ENCODE measurements around the gene PTPRN2.

Gene PTPRN2

DNA sequence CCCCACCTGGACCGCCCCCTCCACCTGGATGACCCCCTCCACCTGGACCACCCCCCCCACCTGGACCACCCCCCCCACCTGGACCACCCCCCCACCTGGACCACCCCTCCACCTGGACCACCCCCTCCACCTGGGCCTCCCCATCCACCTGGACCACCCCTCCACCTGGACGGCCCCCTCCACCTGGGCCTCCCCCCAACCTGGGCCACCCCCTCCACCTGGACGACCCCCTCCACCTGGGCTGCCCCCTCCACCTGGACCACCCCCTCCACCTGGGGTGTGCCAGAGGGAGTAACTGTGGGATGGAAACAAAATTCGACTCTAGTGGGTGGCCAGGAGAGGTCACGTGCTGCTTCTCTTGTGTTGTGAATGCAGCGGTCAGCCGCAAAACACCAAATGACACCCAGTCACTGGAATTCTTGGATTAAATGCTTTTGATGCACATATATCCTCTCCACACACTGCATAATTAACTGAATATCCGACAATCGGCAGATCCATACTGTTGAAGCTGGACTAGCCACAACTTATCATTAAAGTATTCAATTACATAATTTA, 316.7 kb downstream of the PTPRN2 start:
- no peak for DNase-seq

DNA sequence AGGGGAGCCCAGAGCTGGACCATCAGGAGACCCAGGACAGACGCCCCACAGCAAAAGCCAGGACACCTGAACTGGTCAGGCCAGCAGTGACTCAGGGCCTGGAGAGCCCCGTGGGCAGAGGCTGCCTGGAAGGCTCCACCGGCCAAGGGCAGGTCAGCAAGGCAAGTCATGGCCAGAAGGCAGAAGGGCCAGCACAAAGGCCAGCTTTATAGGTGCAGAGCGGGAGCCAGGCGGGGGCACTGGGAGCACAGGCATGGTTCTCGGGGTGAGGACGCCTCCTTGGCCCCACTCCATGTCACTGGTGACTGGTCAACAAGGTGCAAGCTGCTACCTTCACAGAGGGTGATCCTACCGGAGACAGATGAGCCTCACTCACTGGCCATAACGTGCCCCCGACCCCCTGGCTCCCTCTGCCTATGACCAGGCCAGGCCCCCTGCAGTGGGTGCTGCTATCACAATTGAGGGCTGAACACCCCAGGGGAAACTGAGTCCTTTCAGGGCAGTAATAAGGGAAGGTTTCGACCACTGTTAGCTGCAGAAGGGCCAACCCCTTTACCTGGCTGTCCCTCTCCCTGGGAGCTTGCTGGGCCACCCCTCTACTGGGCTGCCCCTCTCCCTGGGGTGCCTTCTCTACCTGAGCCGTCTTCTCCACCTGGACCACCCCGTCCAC, 317.4 kb downstream of the PTPRN2 start:
- no peak for DNase-seq

DNA sequence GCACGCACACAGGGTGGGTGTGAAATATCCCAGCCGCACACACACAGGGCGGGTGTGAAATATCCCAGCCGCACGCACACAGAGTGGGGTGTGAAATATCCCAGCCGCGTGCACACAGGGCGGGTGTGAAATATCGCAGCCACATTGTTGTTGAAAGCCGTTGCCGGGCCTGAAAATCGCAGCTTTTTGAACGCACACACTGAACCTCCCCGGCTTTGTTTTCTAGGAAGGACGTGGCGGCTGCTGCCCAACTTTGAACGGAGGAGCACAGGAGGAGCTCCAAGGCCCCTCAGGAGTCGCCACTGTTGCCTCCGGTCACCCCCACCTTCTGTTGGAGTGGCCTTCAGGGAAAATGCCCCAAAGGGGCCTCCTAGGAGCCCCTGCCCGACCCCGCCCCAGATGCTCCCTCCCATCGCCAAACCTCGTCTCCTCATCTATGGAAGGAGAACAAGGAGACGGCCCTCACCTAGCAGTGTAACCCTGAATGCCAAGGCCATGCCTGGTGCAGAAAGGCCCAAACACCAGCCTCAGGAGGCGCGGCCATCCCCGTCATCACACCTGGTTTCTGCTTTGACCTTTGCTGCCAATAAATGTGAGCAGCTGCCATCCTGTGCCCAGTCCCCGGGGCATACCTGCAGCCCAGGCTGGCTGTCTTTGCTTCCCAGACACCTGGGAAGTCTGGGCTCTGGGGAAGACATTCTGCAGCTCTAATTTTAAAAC, 318.6 kb downstream of the PTPRN2 start:
- no peak for DNase-seq

DNA sequence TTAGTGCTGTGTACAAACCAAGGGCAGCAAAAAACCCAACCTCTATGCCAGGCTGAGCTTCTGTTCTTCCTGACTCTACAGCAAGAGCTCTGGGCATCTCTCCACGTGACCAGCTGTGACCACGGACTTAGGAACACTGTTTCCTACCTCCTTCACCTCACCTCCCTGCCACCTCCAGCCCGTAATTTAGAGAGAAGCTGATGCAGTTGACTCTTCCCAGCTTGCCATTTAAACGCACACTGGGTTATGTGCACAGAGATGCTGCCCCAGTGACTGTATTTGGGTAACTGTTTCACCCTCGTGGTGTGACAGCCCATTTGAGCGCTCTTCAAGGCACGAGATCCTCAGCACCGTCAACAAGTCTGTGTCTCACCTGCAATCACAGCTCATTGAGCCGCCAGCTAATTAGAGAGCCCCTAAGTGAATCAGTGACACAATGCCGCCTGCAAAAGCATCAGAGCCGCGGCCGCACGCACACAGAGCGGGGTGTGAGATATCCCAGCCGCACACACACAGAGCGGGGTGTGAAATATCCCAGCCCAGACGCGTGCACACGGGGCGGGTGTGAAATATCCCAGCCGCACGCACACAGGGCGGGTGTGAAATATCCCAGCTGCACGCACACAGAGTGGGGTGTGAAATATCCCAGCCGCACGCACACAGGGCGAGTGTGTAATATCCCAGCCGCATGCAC, 319.7 kb downstream of the PTPRN2 start:
- DNase-seq, result no peak

DNA sequence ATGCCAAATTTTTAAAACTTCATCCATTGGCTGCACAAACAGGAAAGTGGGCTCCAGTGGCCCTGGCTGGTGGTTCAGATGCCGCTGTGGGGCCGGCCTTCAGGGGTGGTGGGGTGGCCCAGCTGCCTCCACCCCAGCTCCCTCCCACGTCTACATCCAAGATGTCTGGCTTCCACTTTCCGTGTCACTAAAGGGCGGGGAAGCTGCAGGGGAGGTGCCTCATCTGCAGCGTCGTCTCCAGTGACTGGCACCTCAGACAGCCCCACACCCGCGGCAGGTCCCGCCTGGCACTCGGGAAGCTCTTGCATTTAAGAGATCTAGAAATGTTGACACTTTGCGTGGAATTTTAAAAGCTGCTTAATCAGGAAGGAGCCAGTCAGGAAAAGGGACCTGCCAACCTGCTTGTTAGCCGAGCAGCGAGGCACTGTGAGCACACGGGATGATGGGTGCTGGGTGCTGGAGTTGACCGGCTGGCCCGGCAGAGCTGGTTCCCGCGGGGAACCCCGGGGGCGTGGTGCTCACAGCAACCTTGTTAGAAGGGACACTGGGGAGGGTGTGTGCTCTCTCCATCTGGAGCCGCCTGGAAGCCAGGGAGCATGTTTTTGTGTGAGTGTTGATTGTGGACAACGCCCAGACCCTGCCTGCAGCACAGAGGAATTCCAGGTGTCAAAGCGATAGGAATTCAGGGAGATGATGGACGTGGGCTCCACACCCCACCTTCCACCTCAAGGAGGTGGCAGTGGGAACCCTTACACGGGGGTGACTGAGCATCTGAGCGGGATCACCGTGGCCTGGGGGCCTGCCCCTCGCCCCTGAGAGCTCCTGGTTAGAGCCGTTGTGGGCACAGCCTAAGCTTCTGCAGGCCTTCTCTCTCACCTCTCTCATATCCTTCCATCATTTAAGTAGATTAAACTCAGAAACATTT, 320.5 kb downstream of the PTPRN2 start:
- DNase-seq, result no peak

DNA sequence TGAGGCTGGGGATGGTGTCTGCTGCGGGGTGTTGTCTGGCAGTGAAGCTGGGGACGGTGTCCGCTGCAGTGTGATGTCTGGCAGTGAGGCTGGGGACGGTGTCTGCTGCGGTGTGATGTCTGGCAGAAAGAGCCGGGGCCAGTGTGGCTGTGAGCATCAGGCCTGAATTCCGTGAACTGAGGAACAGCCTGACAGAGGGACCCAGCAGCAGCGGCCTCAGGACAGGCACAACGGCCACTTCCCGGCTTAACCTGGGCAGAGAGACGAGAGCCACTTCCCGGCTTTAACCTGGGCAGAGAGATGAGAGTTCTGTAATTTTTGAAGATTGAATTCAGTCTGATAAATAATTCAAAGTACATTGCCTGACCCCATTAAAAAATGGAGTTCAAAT, 321.2 kb downstream of the PTPRN2 start:
- DNase-seq, result no peak

DNA sequence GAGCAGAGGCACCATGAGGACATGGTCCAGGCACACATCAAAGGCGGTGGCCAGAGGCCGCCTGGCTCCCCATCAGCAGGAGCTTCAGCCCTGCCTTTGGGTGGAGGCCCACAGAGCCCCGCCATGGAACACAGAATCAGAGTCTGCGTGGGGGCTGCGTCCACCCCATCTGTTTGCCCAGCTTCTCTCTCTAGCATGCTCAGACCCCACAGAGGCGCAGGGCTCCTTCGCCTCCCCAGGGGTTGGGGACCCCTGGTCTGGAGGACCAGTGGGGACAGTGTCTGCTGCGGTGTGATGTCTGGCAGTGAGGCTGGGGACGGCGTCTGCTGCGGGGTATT, 321.9 kb downstream of the PTPRN2 start:
- no peak for DNase-seq

DNA sequence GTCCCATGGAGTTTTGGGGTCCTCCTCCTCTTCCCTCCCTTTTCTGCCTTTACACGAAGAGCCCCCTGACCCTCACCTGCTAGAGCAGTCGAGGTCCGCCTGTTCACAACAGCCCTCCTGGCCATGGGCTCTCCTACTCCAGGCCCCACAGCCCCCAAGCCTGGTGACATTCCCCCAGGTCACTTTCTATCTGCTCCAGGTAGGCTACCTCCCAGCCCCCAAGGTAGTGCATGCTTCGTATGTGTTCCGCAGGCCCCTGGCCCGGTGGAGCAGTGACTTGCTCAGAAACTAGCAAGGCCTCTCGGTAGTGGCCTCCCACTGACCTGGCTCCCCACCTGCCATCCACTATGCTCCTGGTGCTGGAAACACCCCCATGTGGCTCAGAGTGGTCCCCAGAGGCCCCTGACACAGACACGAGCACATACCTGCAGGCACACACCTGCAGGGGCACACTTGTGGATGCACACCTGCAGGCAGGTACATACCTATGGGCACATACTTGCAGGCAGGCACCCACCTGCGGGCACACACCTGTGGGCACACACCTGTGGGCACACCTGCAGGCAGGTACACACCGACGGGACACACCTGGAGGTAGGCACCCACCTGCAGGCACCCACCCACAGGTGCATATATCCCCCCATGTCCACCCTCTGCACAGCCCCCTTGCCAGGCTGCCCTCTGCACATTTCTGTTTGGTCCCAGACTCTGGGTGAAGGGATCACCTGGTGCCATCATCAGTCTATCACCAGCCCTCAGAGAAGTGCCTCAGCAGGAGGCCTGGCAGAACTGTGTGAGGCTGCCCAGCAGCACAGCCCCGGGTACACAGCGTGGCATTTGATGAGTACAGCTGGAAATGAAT, 322.5 kb downstream of the PTPRN2 start:
- no peak for DNase-seq

DNA sequence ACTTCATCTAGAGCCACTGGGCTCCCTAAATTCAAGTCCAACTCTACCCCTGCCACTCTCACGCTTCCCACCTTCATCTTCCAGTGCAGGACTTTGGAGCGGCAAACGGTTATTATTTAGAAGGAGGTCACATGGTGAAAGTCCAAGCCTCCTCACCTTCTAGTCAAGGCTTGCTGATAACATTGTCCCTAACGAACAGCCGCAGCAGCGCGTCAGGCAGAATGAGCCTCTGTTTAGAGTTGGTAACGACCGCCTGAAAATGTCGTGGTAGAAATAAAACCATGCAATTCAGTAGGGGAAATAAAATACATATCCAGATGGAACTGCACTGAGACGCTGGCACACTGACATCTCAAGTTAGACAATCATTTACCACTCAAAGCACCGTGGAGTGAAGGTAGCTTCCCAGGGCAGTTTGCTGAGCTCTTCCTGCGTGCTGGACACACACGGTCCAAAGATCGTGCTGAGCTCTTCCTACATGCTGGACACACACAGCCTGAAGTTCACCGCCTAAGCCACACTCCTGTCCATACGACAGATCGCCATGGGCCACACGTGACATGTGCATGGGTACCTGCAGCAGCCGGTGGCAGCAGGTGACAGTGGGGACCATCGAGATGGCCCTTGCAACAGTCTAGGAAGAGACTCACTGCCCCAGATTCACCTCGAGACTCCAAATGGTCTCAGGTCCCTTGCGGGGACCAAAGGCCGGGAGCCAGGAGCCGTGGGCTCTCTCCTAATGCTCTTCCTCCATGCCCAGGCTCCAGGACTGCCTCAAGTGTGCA, 323.5 kb downstream of the PTPRN2 start:
- DNase-seq, result no peak

DNA sequence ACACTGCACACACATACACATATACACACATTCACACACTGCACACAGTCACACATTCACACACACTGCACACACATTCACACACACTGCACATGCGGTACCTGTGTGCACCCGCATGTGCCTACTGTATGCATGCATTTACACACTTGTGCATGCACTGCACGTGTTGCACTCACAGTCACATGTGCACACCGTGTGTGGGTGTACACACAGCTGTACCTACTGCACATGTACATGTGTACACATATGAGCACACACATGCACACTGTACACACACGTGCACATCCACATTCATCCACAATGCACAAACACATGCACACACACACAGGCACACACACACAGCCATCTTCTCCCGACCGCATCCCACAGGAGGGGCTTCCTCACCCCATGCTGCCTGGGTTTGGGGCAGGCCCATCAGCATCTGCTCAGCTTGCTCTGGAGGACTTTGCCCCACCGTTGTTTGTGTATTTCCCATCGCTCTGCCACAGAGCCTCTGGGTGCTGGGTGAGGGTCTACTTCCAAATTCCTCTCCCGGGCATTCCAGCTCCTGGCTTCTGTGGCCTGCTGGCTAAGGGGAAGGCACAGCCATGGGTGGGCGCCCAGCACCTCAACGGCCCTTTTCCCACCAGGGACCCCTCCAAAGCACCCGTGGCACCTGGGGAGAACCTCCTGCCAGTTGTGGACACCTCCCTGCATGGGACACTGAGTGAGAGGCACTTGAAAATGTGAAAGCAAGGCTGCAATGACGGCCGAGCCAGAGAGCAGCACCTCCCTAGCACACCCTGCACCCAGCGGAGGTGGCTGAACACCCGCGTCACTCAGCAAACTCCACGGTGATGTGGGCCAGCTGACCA, 324.3 kb downstream of the PTPRN2 start:
- DNase-seq, result no peak

DNA sequence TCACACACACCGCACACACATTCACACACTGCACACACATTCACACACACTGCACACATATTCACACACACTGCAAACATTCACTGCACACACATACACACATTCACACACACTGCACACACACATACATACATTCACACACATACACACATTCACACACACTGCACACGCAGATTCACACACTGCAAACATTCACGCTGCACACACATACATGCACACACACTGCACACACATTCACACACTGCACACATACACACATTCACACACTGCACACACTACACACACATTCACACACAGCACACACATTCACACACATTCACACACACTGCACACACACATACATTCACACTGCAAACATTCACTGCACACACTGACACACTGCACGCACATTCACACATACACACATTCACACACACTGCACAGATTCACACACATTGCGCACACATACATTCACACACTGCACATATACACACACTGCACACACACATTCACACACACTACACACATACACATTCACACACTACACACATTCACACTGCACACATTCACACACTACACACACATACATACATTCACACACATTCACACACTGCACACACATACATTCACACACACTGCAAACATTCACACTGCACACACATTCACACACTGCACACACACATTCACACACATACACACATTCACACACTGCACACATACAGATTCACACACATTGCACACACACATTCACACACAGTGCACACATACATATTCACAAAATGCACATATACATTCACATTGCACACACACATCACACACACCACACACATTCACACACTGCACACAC, 325.1 kb downstream of the PTPRN2 start:
- DNase-seq, result no peak

DNA sequence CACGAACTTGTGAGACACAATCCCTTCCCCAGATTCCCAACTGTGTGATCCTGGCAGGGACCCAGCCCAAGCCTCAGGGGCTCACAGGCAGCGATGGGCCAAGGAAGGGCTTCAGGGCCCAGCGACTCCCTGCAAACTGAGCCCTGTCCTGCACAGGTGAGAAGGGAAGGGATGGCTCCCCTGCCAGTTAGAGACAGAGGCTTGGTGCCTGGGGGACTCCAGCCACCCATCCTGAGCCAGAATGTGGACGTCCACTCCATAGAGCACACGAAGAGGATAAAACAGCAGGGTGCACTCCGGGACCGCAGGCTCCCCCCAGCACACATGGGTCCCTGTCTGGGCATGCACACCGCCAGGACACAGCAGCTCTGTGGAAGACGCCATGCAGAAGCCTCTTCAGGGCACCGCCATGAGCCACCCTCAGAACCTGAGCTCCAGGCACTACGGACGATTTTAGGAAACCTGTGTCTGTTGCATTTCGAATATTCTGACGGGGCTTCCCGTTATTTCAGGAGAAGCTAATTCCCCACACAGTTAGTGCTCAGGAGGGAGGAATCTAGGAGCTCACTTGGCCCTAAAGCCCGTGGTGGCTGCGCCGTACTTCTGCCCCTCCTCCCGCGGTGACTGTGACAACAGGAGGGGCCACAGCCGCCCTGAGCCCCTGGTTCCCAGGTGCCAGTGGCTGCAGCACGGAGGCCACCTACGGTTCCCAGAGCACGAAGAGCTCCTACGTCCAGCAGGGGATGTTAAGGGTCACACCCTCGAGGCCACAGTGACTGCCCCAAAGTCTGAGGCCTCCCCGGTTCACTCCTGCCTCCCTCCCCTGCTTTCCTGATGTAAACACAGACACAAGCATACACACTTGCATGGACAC, 326.0 kb downstream of the PTPRN2 start:
- no peak for DNase-seq

DNA sequence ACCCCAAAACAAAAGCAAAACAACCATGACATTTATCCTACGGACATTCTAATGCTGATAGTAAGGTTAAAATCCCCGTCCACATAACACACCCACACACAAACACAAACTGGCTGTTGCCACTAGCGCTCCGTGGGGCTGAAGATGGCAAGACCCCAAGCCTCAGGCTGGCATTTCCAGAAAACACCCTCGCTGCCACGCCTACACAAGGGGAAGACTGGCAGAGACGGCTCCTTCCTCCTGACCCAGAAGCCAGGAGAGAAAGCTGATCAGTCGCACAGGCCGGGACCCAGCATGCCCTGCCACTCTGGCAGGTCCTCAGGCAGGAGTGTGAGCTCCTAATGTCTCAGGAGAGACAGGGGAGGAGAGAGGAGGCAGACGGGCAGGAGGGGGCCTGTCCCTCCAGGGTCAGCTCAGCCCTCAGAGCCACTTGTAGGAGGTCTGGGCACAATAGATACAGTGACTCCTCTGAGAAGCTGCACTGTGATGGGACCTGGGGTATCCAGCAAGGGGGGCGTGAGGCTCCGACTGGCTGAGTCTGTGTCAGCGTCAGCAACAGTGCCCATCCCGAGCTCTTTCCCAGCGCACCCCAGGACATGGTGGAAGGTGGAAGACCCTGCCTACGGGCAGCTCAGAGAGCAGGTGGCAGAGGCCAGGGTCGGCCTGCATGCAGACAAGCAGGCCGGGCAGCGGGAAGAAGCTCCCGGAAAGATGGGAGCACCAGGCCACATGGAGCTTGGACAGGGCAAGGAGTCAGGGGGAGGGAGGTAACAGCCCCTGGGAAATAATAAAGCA, 326.9 kb downstream of the PTPRN2 start:
- no peak for DNase-seq

DNA sequence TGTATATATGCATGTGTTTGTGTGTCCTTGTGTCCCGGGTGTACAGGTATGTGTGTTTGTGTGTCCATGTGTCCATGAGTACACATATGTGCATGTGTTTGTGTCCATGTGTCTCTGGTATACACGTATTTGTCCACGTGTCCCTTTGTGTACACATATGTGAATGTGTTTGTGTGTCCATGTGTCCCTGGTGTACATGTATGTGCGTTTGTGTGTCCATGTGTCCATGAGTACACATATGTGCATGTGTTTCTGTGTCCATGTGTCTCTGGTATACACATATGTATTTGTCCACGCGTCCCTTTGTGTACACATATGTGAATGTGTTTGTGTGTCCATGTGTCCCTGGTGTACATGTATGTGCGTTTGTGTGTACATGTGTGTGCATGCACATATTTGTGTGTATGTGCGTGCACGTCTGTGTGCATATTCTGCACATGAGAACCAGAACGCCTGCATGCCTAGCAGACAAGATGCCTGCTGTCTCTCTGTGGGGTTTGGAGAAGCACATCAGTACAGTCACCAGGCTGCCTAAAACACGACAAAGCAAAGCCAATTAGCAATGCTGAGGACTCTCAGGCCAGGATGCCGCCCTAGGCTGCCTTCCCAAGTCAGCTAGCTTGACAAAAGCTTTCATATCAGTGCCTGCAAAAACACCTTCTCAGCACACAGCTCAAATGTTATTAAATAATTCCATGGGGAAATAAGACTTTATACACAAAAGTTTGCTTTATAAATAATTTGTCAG, 327.8 kb downstream of the PTPRN2 start:
- DNase-seq, result no peak

DNA sequence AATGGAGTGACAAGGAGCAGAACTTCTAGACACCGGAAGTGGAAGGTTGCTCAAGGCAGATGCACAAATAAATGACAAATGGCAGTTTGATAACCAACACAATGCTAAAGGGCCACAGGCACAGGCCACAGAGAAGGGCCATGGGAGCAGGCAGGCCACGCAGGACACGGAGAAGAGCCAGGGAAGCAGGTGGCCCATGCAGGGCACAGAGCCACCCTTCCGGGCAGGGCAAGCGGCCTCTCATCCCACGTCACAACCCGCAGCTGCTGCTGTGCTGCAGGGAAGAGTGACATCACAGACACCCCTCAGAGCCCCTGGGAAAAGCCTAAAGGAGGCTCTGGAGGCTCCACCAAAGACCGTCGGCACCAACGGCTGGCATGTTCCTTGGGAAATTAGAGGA, 328.5 kb downstream of the PTPRN2 start:
- no peak for DNase-seq

DNA sequence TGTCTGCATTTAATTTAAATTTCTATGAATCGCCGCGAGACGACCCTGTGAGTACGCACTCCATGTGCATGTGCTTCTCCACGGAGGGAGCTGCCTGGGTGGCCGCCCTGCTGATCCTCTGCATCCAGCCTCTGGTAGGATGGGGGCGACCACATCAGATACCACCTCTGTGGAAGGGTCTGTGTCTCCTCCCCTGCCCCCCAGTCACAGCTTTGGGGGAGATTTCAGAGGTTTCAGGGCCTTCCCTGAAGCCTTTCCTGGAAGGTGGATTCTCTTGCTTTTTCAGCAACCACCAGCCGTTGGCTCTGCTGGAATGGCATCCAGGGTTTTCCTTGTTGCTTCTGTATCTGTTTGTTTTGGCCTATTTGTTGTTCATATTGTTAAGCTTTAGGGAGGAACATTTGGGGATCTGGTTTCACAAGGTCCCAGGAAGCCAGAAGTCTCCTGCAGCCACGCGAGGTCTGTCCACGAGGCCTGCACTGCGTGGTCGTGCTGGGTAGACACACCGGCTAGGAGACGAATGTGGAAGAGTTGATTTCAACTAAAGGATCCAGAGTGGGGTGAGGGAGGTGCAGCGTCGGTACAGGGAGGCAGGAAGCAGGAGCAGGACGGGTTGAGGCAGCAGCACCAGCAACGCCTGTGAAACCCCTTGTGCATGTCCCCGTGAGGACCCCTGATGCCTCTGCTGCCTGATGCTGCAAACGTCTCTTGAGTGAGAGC, 329.1 kb downstream of the PTPRN2 start:
- DNase-seq, result no peak
